ENCODE data around the gene DAPP1.

Gene DAPP1

DNA sequence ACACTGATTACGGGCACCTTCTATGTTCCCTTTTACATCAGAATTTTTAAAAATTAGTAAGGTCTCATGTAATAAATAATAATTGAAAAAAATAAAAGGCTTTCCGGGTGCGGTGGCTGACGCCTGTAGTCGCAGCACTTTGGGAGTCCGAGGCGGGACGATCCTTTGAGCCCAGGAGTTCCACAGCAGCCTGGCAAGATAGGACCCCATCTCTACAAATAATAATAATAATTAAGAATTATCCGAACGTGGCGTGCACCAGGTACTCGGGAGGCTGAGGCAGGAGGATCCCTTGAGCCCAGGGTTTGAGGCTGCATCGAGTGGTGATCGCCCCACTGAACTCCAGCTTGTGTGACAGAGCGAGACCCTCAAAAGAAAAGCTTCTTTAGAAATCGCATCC lies 78.4 kb downstream of the DAPP1 start:
- TF ChIP-seq POLR2AphosphoS5 (IDR thresholded peaks at IDR 0.05; ENCODE audit: borderline replicate concordance, low read depth, low read length) = no peak
- no peak for TF ChIP-seq FOXP2 (optimal IDR thresholded peaks at IDR 0.05; ENCODE audit: control extremely low read depth, extremely low read length, insufficient read depth)
- DNase-seq (ENCODE audit: low read depth, low spot score) = no peak
- H3K36me3 ChIP-seq (ENCODE audit: insufficient read depth, low read length) = 0 out of 2 replicates have a peak, but pooled peaks cover 4% of the 10 kb centered on the region
- H3K4me3 ChIP-seq = peak overlapping the region; percentile 95
- no peak overlapping the region for H3K27ac ChIP-seq
- H3K9me3 ChIP-seq (ENCODE audit: low read depth, low read length) = no peaks in the 10 kb centered on the region
- H3K9ac ChIP-seq (ENCODE audit: insufficient read length) = peak overlapping the region; percentile 82

DNA sequence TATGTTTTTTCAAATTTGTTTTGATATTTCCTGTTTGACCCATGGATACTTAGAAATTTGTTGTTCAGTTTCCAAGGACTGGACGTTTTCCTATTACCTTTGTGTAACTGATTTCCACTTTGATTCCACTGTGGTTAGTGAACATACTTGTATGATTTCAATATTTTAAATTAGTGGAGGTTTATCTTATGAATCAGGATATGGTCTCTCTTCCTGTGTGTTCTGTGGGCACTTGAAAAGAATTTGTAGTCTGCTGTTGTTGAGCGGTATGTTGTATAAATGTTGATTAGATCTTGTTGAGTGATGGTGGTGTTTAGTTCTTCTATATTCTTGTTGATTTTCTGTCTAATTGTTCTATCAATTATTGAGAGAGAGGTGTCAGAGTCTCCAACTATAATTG lies 98.8 kb downstream of the DAPP1 start:
- peaks cover 33% of the 10 kb centered on the region for H3K36me3 ChIP-seq (ENCODE audit: insufficient read depth, low read length)
- no peaks in the 10 kb centered on the region for H3K9me3 ChIP-seq (ENCODE audit: low read depth, low read length)
- no peak overlapping the region for H3K9ac ChIP-seq (ENCODE audit: insufficient read length)
- DNase-seq (ENCODE audit: low read depth, low spot score) = no peak
- no peak overlapping the region for H3K4me3 ChIP-seq
- TF ChIP-seq FOXP2 (optimal IDR thresholded peaks at IDR 0.05; ENCODE audit: control extremely low read depth, extremely low read length, insufficient read depth) = no peak
- no peak for TF ChIP-seq POLR2AphosphoS5 (IDR thresholded peaks at IDR 0.05; ENCODE audit: borderline replicate concordance, low read depth, low read length)
- no peak for TF ChIP-seq EZH2 (IDR thresholded peaks at IDR 0.05)
- H3K27ac ChIP-seq = no peak overlapping the region

DNA sequence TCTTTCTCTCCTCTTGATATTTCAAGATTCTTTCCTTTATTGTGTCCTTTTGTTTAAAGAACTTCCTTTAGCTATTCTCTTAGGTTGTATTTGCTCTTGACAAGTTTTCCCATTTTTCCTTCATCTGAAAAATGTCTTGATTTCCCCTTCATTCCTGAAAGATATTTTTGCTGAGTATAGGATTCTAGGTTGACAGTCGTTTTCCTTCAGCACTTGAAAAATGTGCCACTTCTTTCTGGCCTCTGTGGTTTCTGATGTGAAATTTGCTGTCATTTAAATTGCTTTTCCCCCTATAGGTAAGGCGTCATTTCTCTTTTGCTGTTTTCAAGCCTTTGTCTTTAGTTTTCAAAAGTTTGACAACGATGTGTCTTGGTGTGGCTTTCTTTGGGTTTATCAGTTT lies 100.9 kb downstream of the DAPP1 start:
- no peak overlapping the region for H3K9ac ChIP-seq (ENCODE audit: insufficient read length)
- no peak overlapping the region for H3K27ac ChIP-seq
- DNase-seq (ENCODE audit: low read depth, low spot score) = no peak
- TF ChIP-seq POLR2AphosphoS5 (IDR thresholded peaks at IDR 0.05; ENCODE audit: borderline replicate concordance, low read depth, low read length) (no peak), EZH2 (IDR thresholded peaks at IDR 0.05) (no peak), FOXP2 (optimal IDR thresholded peaks at IDR 0.05; ENCODE audit: control extremely low read depth, extremely low read length, insufficient read depth) (no peak)
- peaks cover 45% of the 10 kb centered on the region for H3K36me3 ChIP-seq (ENCODE audit: insufficient read depth, low read length)
- no peak overlapping the region for H3K4me3 ChIP-seq
- no peaks in the 10 kb centered on the region for H3K9me3 ChIP-seq (ENCODE audit: low read depth, low read length)

DNA sequence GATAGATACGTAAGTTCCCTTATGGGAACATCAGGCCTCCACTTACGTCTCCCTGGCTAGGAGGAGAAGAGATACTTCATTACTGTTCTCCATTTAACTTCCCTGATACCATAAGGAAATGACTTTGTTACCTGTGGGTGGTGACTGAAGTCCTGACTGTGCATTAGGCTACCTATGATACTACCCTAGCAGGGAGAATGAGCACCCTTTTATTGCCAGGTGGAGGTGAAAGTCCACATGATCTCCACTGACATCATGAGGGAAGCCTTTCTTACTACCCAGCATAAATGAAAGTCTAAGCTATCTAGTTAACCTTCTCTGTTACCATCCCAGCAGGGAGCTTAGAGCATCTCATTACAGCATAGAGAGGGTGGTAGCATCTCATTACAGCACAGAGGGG lies 102.0 kb downstream of the DAPP1 start:
- peaks cover 51% of the 10 kb centered on the region for H3K36me3 ChIP-seq (ENCODE audit: insufficient read depth, low read length)
- no peak for TF ChIP-seq POLR2AphosphoS5 (IDR thresholded peaks at IDR 0.05; ENCODE audit: borderline replicate concordance, low read depth, low read length)
- H3K27ac ChIP-seq = no peak overlapping the region

More for the DNA sequence above, 102.0 kb downstream of the DAPP1 start:
- Histone ChIP-seq H3K9me3 (ENCODE audit: low read depth, low read length) (no peaks in the 10 kb centered on the region), H3K9ac (ENCODE audit: insufficient read length) (no peak overlapping the region), H3K4me3 (no peak overlapping the region)
- no peak for DNase-seq (ENCODE audit: low read depth, low spot score)

Data from SK-N-MC (cell line).